ENCODE data around the gene SEC61A2. TPM values are rescaled to one million over a fixed set of nuclear protein-coding genes. Genes with fewer than 3 reads are reported as not detected.

Gene SEC61A2
- total RNA-seq (2012; rRNA removed) (6.8 and 8.3 TPM in 2 replicates), polyA plus RNA-seq (2012; rRNA removed) (8.2 and 10.3 TPM in 2 replicates), Bru-seq, nascent RNA (percentile 78 among the genes with signal in this experiment), BruChase-seq, experiment 1, labeled RNA remaining after a 6-hour chase (percentile 79 among the genes with signal in this experiment), BruChase-seq, experiment 2, labeled RNA remaining after a 2-hour chase (percentile 77 among the genes with signal in this experiment)
- 1.8 and 2.7 TPM in 2 replicates for polyA plus RNA-seq (2012; cell fraction: cytosol; rRNA removed)
- 12.8 and 52.9 TPM in 2 replicates for polyA plus RNA-seq (2012; cell fraction: nucleus; rRNA removed; ENCODE audit: low replicate concordance)
- long read RNA-seq, transcript SEC61A2-201 (12 exons, 1,893 nt): major isoform, 7 of 11 reads
- long read RNA-seq, partial matches to known transcripts: 0 of 11 reads
- long read RNA-seq, other reads (novel, unspliced or antisense): 4 of 11 reads

DNA sequence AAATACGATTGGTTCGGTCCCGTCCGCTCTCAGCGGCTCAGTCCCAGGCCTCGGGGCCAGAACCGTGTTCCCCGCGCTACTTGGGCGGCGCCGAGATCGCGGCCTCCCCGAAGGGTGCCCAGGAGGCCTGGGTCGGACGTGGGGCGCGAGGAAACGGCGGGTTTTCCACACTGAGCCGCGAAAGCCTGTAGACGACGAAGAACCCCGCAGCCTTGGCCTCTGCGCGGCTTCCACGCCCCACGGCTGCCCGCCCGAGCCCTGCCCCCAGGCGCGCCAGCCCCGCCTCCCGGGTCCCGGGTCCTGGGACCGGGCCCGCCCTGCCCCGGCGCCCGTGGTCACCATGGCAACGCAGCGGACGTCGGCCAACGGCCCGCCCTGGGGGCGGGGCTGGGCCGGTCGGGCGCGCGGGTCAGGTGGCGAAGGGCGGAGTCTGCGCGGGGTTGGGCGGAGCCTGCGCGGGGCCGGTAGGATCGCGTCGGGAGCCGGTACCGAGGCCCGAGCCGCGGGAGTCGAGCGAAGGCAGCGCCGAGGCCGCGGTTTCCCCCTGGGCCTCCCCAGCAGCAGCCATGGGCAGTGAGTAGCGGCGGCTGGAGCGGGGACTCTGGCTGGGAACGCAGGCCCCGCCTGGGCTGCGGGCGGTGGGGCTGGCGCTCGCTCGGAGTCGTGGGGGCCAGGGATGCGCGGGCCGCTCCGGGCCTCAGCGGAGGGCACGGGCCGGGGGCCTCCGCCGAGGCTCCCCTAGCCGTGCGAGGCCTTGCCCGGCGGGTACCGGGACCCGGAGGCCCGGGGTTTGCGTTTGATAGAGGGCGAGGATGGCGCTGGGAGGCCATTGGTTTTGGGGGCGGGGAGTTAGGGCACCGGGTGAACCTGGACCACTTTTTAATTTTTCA is at the start of gene SEC61A2:
TSS of gene SEC61A2 (plus strand) at position 456 of the 890 bp plus-strand sequence. CDS start at position 567, 111 bp downstream.
- peak within 1 kb of the TSS; percentile 87 for H2BK5ac ChIP-seq (ENCODE audit: low read depth, low read length, poor library complexity, severe bottlenecking)
- H3K36me3 ChIP-seq (ENCODE audit: control insufficient read depth, insufficient read depth, low read length): peaks cover 3% of the 10 kb centered on the region; the same call in 1 of the 2 replicates
- H3K9me1 ChIP-seq (ENCODE audit: insufficient read depth, low read length): 0 out of 2 replicates have a peak, but pooled peaks cover 5% of the 10 kb centered on the region
- H3K27ac ChIP-seq (ENCODE audit: insufficient read depth, low read length): peak within 1 kb of the TSS; percentile 94
- dilution Hi-C loops (cut with HindIII; ENCODE audit: low sequenced_read_pairs, unreplicated experiment): no loop called here
- H2BK15ac ChIP-seq (ENCODE audit: low read depth, low read length): no peak within 1 kb of the TSS
- POLR2A ChIA-PET (ENCODE audit: unreplicated experiment): no interaction called here
- peak within 1 kb of the TSS; percentile 90 for H3K4ac ChIP-seq (ENCODE audit: low read depth, low read length)
- no peaks in the 10 kb centered on the region for H3K27me3 ChIP-seq (ENCODE audit: control insufficient read depth, insufficient read depth, low read length)
- H3K9me3 ChIP-seq (ENCODE audit: control insufficient read depth, insufficient read depth, low read length): no peaks in the 10 kb centered on the region
- peak within 1 kb of the TSS; percentile 59 to 93 for H4K8ac ChIP-seq (ENCODE audit: low read depth in 2 of 2, low read length in 2 of 2)
- intact Hi-C loops (cut with micrococcal nuclease): no loop called here
- H2AK9ac ChIP-seq (replicated peaks; ENCODE audit: low read depth, low read length, poor library complexity): peak within 1 kb of the TSS; percentile 86
- peaks cover 12 to 35% of the 10 kb centered on the region in 2 experiments; a peak in 3 of 4 replicates for H3K79me1 ChIP-seq (ENCODE audit: low read depth in 1 of 2, low read length in 2 of 2)
- H2BK20ac ChIP-seq (ENCODE audit: low read depth, low read length): peak within 1 kb of the TSS; percentile 55; the same call in 1 of the 2 replicates
- peak within 1 kb of the TSS; percentile 46; the same call in 1 of the 2 replicates for H3K18ac ChIP-seq (ENCODE audit: low read depth, low read length)
- H4K5ac ChIP-seq (ENCODE audit: low read depth, low read length): peak within 1 kb of the TSS; percentile 28; the same call in 1 of the 2 replicates
- in situ Hi-C loops (cut with MboI; ENCODE audit: low sequenced_read_pairs): no loop called here
- H3K23ac ChIP-seq (ENCODE audit: low read depth, low read length): peak within 1 kb of the TSS; percentile 87
- 0 out of 2 replicates have a peak within 1 kb of the TSS, but pooled peaks have one; percentile 13 for H2AK5ac ChIP-seq (ENCODE audit: low read depth, low read length)
- peak within 1 kb of the TSS; percentile 71; the same call in 1 of the 2 replicates for H2BK120ac ChIP-seq (ENCODE audit: low read depth, low read length)
- CTCF ChIA-PET: interaction anchor here (1.0 kb wide), 1 partner anchor 26 kb away, joined by 6 read pairs; no protein-coding TSS in a partner anchor
- H3K4me1 ChIP-seq (ENCODE audit: control insufficient read depth, insufficient read depth, low read length): no peaks in the 10 kb centered on the region; the same call in 1 of the 2 replicates
- peak within 1 kb of the TSS; percentile 94 for H3K4me2 ChIP-seq (ENCODE audit: low read depth, low read length)
- ATAC-seq (ENCODE audit: low read depth) (peak; percentile 96), DNase-seq (peak; percentile 84)
- H2AFZ ChIP-seq (replicated peaks; ENCODE audit: low read length, poor library complexity): peak within 1 kb of the TSS; percentile 98
- BruUV-seq (replicated peaks): no TSS peak
- H3K4me3 ChIP-seq (ENCODE audit: insufficient read depth, low read depth, low read length): peak within 1 kb of the TSS; percentile 97
- peak; percentile 54; the same call in 1 of the 2 replicates for TF ChIP-seq MXI1 (IDR thresholded peaks at IDR 0.05; ENCODE audit: borderline replicate concordance, low read depth, low read length)
- no peak for TF ChIP-seq RCOR1 (IDR thresholded peaks at IDR 0.05; ENCODE audit: insufficient replicate concordance, low read length)
- no peak for TF ChIP-seq BHLHE40 (IDR thresholded peaks at IDR 0.05; ENCODE audit: low read depth, low read length)
- TF ChIP-seq, protein P1, sequence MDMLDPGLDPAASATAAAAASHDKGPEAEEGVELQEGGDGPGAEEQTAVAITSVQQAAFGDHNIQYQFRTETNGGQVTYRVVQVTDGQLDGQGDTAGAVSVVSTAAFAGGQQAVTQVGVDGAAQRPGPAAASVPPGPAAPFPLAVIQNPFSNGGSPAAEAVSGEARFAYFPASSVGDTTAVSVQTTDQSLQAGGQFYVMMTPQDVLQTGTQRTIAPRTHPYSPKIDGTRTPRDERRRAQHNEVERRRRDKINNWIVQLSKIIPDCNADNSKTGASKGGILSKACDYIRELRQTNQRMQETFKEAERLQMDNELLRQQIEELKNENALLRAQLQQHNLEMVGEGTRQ (IDR thresholded peaks at IDR 0.05; ENCODE audit: low read depth, low read length): peak; percentile 79
- peak; percentile 84 for TF ChIP-seq MAZ (IDR thresholded peaks at IDR 0.05; ENCODE audit: borderline replicate concordance, low read depth, low read length)
- TF ChIP-seq MAFK (IDR thresholded peaks at IDR 0.05; ENCODE audit: low read depth, low read length): no peak
- TF ChIP-seq, protein P2, sequence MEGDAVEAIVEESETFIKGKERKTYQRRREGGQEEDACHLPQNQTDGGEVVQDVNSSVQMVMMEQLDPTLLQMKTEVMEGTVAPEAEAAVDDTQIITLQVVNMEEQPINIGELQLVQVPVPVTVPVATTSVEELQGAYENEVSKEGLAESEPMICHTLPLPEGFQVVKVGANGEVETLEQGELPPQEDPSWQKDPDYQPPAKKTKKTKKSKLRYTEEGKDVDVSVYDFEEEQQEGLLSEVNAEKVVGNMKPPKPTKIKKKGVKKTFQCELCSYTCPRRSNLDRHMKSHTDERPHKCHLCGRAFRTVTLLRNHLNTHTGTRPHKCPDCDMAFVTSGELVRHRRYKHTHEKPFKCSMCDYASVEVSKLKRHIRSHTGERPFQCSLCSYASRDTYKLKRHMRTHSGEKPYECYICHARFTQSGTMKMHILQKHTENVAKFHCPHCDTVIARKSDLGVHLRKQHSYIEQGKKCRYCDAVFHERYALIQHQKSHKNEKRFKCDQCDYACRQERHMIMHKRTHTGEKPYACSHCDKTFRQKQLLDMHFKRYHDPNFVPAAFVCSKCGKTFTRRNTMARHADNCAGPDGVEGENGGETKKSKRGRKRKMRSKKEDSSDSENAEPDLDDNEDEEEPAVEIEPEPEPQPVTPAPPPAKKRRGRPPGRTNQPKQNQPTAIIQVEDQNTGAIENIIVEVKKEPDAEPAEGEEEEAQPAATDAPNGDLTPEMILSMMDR (conservative IDR thresholded peaks at IDR 0.05; ENCODE audit: low read depth, low read length): no peak
- peak; percentile 40; the same call in 1 of the 2 replicates for TF ChIP-seq POLR2A (IDR thresholded peaks at IDR 0.05; ENCODE audit: low read depth, low read length)
- TF ChIP-seq CEBPB (IDR thresholded peaks at IDR 0.05; ENCODE audit: low read depth, low read length): no peak
- 1% methylated on average over 67 of the region's 108 CpGs; no CpG with 5 or more reads in 1 of the 2 experiments for WGBS, 2 experiments (ENCODE audit: extremely low coverage in 2 of 2, insufficient read length in 1 of 2)
- H3K9ac ChIP-seq (ENCODE audit: low read depth, low read length): peak within 1 kb of the TSS; percentile 87
- H3K56ac ChIP-seq (ENCODE audit: extremely low read depth, insufficient read depth, low read length): peak within 1 kb of the TSS; percentile 70; the same call in 1 of the 2 replicates
- 0 out of 2 replicates have a peak, but pooled peaks cover 8% of the 10 kb centered on the region for H4K20me1 ChIP-seq (ENCODE audit: insufficient read depth, low read length)
- H3K14ac ChIP-seq (replicated peaks; ENCODE audit: low read depth, low read length): peak within 1 kb of the TSS; percentile 94
- H4K91ac ChIP-seq (ENCODE audit: insufficient read depth, low read depth, low read length): peak within 1 kb of the TSS; percentile 79
